H1 (cell line): ENCODE data around the gene DDX55.

Experiments used
- CTCF ChIP-seq, 3 experiments: IDR thresholded peaks; 1 replicate in 2 of 3; 2 replicates in 1 of 3; pipeline versions ENCODE4 v1.5.1 to v1.6.1; 2011; ENCODE audit warnings: low read length in 3 of 3, mild to moderate bottlenecking in 3 of 3, inconsistent platforms in 2 of 3, low read depth in 1 of 3, moderate library complexity in 1 of 3; ENCODE audit not compliant: insufficient read depth in 1 of 3; ENCODE audit errors: control extremely low read depth in 1 of 3
- EZH2 ChIP-seq: fragments of 200-600 bp; sonication (generic); IDR thresholded peaks from 2 replicates; pipeline ENCODE4 v1.7.1; 2012; ENCODE audit warnings: low read depth, mild to moderate bottlenecking, moderate library complexity, low read length, inconsistent platforms; ENCODE audit not compliant: severe bottlenecking
- GABPA ChIP-seq: IDR thresholded peaks from 2 replicates; pipeline ENCODE4 v1.6.1; 2011; ENCODE audit warnings: mild to moderate bottlenecking, low read length, moderate library complexity, borderline replicate concordance; ENCODE audit not compliant: insufficient read depth
- JUND ChIP-seq: IDR thresholded peaks from 2 replicates; pipeline ENCODE4 v1.6.1; 2011; ENCODE audit warnings: mild to moderate bottlenecking, improper control_type of control experiment, low read length
- SIN3A ChIP-seq, 2 experiments: IDR thresholded peaks in 1 of 2; conservative IDR thresholded peaks in 1 of 2; 2 replicates each; pipeline ENCODE4 v1.6.1; 2011 to 2012; ENCODE audit warnings: low read length in 2 of 2, improper control_type of control experiment in 1 of 2, low read depth in 1 of 2, mild to moderate bottlenecking in 1 of 2
- SRF ChIP-seq: IDR thresholded peaks from 2 replicates; pipeline ENCODE4 v1.6.1; 2011; ENCODE audit warnings: mild to moderate bottlenecking, low read depth, low read length, moderate library complexity

DNA sequence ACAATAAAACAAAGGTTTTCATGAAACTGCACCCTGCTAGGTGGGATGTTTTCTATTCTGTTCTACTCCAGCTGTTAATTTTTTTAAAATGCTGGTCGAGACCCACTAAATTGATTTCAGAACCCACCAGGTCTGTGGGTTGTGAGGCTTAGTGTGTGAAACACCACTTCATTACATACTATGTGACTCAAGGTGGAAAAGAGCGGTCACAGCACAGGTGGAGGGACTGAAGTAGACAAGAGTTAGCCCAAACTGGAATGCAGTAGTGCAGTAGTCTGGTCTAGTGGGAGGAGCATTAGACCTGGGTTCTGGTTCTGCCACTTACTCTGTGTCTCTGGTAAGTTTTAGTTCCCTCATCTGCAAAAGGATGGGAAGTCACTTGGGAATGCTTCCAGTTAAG, 12.2 kb downstream of the DDX55 start:
- TF ChIP-seq SRF, result no peak
- TF ChIP-seq EZH2, result no peak
- TF ChIP-seq CTCF (IDR thresholded peaks at IDR 0.05; ENCODE audit: control extremely low read depth in 1 of 3, insufficient read depth in 1 of 3, low read depth in 1 of 3, low read length in 3 of 3), result no peak
- no peak for TF ChIP-seq GABPA
- no peak for TF ChIP-seq JUND
- TF ChIP-seq SIN3A (conservative IDR thresholded peaks at IDR 0.05 in 1 of 2, IDR thresholded peaks at IDR 0.05 in 1 of 2; ENCODE audit: low read depth in 1 of 2, low read length in 2 of 2), result no peak
